NCI-H1092 (cell line): ENCODE results near the gene HES4.
"Not testable (repeated sequence)": the region's sequence is repeated elsewhere in the genome, so short reads cannot be mapped to it uniquely, and the experiment has no call there.

Experiments used
- DNase-seq: peaks from one replicate; lab custom pipeline; 2025; lab: John Stamatoyannopoulos, UW

Gene HES4

DNA sequence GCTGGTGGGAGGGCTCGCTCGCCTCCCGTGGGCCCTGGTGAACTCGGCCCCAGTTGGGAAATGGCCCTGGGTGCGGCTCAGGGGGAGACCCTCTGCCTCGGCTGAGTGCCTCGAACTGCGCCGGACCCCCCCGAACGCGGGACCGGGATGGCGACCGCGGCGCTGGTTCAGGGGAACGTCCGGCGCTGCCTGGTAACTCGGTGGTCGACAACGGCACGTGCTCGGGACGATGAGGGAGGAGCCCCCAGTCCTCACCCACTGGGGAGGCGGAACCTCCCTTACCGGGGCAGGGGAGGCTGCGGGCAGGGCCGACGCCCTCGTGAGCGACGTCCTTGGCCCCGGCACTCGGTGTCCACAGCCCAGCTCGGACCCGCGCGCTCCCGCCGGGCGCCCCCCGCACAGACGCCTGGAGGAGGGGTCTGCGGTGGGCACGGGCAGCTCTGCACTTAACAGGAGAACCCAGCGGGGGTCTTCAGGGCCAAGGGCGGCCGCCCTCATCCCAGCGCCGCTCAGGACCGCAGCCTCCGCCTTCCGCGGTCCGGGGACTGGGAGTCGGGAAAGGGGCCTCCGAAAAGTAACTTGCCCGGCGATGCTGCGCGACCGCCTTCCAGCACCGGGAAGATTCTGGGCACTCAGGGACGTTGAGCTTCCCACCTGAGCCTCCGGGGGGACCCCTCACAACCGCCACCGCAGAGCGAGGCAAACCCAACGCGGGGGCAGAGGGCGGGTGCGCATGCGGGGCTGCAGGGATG is 1.7 kb downstream of the HES4 start:
- no peak for DNase-seq

- DNase-seq = no peak
Measured at GRCh38 chr1:997713-997992, 2.2 kb downstream of the HES4 start.

GRCh38 chr1:996851-997712 is 2.8 kb downstream of the HES4 start:
- no peak for DNase-seq

- no peak for DNase-seq
Measured at GRCh38 chr1:995665-996633, 3.9 kb downstream of the HES4 start.

DNA sequence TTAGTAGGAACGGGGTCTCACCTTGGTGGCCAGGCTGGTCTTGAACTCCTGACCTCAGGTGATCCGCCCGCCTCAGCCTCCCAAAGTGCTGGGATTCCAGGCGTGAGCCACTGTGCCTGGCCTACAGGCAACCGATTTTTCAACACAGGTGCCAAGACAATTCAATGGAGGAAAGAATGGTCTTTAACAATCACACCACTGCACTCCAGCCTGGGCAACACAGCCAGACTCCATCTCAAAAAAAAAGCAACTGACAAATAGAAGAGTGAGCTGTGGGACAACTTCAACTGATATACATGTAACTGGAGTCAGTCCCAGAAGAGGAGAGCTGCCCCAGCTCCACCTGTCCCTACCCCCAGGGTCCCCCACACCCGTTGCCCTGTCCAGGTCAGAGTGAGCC is 5.4 kb downstream of the HES4 start:
- not testable (repeated sequence) for DNase-seq

- no peak for DNase-seq
Measured at GRCh38 chr1:993379-993995, 6.4 kb downstream of the HES4 start.

DNA sequence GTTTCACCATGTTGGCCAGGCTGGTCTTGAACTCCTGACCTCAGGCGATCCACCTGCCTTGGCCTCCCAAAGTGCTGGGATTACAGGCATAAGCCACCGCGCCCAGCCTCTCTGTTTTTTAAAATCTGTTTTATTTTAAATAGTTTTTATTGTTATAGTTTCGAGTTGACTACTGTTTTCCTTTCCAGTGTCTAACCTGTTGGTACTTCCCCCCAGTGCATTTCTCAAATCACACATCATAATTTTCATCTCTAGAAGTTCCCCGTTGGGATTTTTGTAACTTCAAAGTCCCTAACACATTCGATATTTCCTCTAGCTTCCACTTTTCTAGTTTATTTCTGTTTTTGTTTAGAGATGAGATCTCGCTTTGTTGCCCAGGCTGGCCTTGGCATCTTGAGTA is 7.5 kb downstream of the HES4 start:
- no peak for DNase-seq

GRCh38 chr1:991895-992294 is 8.0 kb downstream of the HES4 start:
- DNase-seq = no peak

GRCh38 chr1:991275-991674 is 8.6 kb downstream of the HES4 start:
- not testable (repeated sequence) for DNase-seq

GRCh38 chr1:988061-988460 is 11.8 kb downstream of the HES4 start:
- not testable (repeated sequence) for DNase-seq

- DNase-seq = no peak
Measured at GRCh38 chr1:985126-985525, 14.8 kb downstream of the HES4 start.

DNA sequence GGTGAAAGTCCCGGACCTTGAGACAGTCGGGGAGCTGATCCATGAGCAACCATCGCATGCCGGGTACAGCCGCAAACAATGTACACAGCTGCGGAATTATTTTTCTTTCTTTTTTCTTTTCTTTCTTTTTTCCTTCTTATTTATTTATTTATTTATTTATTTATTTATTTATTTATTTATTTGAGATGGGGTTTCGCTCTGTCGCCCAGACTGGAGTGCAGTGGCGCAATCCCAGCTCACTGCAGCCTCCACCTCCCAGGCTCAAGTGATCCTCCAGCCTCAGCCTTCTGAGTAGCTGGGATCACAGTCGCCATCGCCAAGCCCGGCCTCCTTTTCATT is 15.5 kb downstream of the HES4 start:
- no peak for DNase-seq

DNA sequence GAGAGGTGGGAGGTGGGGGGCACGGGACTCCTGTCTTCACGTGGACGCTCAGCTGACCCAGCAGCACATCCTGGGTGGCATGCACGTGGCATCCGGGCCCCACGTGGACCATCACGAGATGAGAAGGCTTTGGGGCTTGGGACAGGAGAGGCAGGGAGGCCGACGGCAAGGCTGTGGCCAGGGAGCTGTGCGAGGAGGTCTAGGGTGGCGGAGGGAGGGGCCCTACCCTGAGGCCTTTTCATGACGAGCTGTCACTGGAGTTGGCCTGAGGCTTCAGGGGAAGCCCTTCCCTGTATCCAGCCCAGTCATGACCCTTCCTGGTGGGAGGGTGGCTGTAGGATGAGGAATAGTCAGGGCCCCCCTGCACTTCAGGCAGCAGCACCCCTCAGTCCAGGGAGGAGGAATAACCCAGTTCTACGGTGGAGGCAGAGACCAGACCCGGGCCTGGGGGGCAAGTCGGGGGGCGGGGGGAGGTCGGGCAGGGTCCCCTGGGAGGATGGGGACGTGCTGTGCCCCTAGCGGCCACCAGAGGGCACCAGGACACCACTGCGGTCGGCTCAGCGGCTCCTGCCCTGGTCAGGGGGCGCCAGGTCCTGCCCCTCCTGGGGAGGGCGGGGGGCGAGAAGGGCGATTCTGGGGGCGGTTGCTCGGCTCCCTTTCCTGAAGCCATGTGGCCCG is 16.0 kb downstream of the HES4 start:
- no peak for DNase-seq

- DNase-seq = no peak
Measured at GRCh38 chr1:982765-983436, 17.0 kb downstream of the HES4 start.

- DNase-seq = no peak
Measured at GRCh38 chr1:981955-982558, 17.8 kb downstream of the HES4 start, which contains the start of gene PERM1. Gene PERM1, minus strand, starts transcription at chr1:982093. Its CDS starts 1,064 bp downstream, at chr1:981029.

GRCh38 chr1:981491-981954 is 18.4 kb downstream of the HES4 start:
- DNase-seq = no peak

DNA sequence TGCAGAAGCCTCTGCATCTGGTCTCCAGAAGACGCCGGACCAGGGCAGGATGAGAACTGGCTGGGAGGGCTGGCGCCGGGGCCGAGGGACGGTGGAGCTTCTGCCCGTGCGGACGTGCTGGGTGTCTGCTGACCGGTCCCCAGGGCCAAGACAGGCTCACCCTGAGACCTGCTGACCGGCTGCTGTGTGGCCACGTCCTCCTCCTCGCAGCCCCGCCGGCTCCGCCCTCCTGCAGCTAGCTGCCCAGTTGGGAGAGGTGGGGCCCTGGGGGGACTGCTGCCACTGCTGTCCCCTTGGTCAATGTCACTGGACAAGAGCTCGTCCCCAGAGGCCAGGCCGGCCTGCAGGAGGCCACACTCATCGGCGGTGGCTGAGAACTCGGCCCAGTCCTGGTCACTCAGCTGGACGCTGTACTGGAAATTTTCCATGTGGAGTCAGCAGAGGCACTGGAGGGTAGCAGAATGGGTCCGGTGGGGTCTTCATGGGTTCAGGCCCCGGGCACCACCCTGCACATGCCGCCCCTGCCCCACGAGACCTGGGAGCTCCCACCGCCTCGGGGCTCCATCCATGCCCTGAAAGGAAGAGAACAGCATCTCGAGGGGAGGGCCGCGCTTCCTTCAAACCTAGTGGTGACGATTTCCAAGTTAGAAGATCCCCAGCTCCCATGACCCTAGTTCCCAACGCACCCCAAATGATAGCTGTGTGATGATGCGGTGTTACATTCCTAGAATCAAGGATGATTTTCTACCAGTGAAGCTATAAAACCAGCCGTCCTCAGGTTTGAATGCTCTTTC is 19.1 kb downstream of the HES4 start:
- no peak for DNase-seq

DNA sequence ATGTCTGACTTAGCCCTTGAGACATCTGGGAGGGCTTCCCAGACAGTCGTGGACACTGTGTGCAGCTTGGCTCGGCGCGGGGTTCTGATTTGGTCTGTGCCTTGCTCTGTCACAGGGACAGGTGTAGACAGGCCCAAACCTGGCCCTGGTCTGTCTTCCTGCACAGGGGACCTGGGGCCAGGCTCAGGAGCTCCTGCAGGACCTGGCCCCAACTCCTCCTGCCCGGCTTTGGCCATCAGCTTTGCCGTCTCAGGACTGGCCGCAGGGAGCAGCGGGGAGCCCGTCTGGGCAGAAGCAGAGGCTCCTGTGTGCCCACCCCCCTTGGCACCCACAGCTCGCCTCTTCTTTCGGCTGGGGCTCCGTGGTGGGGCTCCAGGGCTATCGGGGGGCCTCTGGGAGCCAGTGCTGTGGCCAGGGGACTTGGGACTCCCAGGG is 19.7 kb downstream of the HES4 start:
- no peak for DNase-seq

- DNase-seq = no peak
Measured at GRCh38 chr1:979744-980072, 20.2 kb downstream of the HES4 start.
